ENCODE data around the gene ORC5. TPM values are rescaled to one million over a fixed set of nuclear protein-coding genes. Genes with fewer than 3 reads are reported as not detected.
"Not testable (repeated sequence)": the region's sequence is repeated elsewhere in the genome, so short reads cannot be mapped to it uniquely, and the experiment has no call there.

The ORC5 gene
- total RNA-seq, 4 donors from 2014 or later, result 18.3 to 45.3 (median 30.3) TPM

- H3K27ac ChIP-seq, result no peak overlapping the region
- ATAC-seq, result no peak
- H3K27me3 ChIP-seq, result no peaks in the 10 kb centered on the region
- no peaks in the 10 kb centered on the region for H3K9me3 ChIP-seq
- WGBS, 2 donors (ENCODE audit: low coverage in 1 of 2), result 80 to 100% methylated on average over 1 of the region's 1 CpG
- H3K4me1 ChIP-seq, result no peaks in the 10 kb centered on the region
- TF ChIP-seq CTCF (IDR thresholded peaks at IDR 0.05), result no peak
- peaks cover 0 to 69% of the 10 kb centered on the region in 2 donors for H3K36me3 ChIP-seq
- no peak overlapping the region for H3K4me3 ChIP-seq
Measured at GRCh38 chr7:104192434-104192833, 15.4 kb downstream of the ORC5 start.

GRCh38 chr7:104185346-104185745 lies 22.5 kb downstream of the ORC5 start:
- WGBS, 2 donors (ENCODE audit: low coverage in 1 of 2), result 39 to 45% methylated on average over 2 to 3 of the region's 3 CpGs
- TF ChIP-seq EP300 (IDR thresholded peaks at IDR 0.05) (no peak), POLR2AphosphoS5 (IDR thresholded peaks at IDR 0.05) (no peak), CTCF (IDR thresholded peaks at IDR 0.05) (no peak), POLR2A (IDR thresholded peaks at IDR 0.05) (no peak)

GRCh38 chr7:104179178-104179577 lies 28.6 kb downstream of the ORC5 start:
- WGBS, 2 donors (ENCODE audit: low coverage in 1 of 2), result 83 to 93% methylated on average over 2 of the region's 2 CpGs
- Histone ChIP-seq H3K4me3 (no peak overlapping the region), H3K4me1 (peaks cover 0 to 14% (median 0%) of the 10 kb centered on the region in 3 donors), H3K36me3 (peaks cover 0 to 57% of the 10 kb centered on the region in 2 donors), H3K9me3 (no peaks in the 10 kb centered on the region), H3K27me3 (no peaks in the 10 kb centered on the region), H3K27ac (no peak overlapping the region)
- no peak for TF ChIP-seq POLR2A (IDR thresholded peaks at IDR 0.05)
- TF ChIP-seq POLR2AphosphoS5 (IDR thresholded peaks at IDR 0.05), result no peak
- no peak for TF ChIP-seq CTCF (IDR thresholded peaks at IDR 0.05)
- TF ChIP-seq EP300 (IDR thresholded peaks at IDR 0.05), result no peak
- ATAC-seq, result no peak

More at GRCh38 chr7:104185346-104185745, 22.5 kb downstream of the ORC5 start:
- no peaks in the 10 kb centered on the region for H3K9me3 ChIP-seq
- no peaks in the 10 kb centered on the region for H3K27me3 ChIP-seq
- H3K27ac ChIP-seq, result no peak overlapping the region
- H3K4me3 ChIP-seq, result no peak overlapping the region
- H3K4me1 ChIP-seq, result no peaks in the 10 kb centered on the region
- peaks cover 0 to 80% of the 10 kb centered on the region in 2 donors for H3K36me3 ChIP-seq
- no peak for ATAC-seq

- Histone ChIP-seq H3K4me1 (peaks cover 0 to 14% (median 0%) of the 10 kb centered on the region in 3 donors), H3K36me3 (peaks cover 0 to 42% of the 10 kb centered on the region in 2 donors)
- H3K4me3 ChIP-seq, ATAC-seq, H3K27me3 ChIP-seq, H3K9me3 ChIP-seq, H3K27ac ChIP-seq: not testable (repeated sequence)
- WGBS, 2 donors (ENCODE audit: low coverage in 1 of 2), result 93 to 94% methylated on average over 5 of the region's 6 CpGs
Measured at GRCh38 chr7:104177565-104178083, 30.2 kb downstream of the ORC5 start.

GRCh38 chr7:104176332-104176731 lies 31.5 kb downstream of the ORC5 start:
- 63 to 70% methylated on average over 4 of the region's 4 CpGs for WGBS, 2 donors (ENCODE audit: low coverage in 1 of 2)
- Histone ChIP-seq H3K27ac (no peak overlapping the region), H3K36me3 (peaks cover 0 to 38% of the 10 kb centered on the region in 2 donors), H3K9me3 (no peaks in the 10 kb centered on the region), H3K27me3 (no peaks in the 10 kb centered on the region), H3K4me3 (no peak overlapping the region), H3K4me1 (peaks cover 0 to 14% (median 0%) of the 10 kb centered on the region in 3 donors)
- TF ChIP-seq POLR2AphosphoS5 (IDR thresholded peaks at IDR 0.05), result no peak
- ATAC-seq, result no peak

- Histone ChIP-seq H3K9me3 (no peaks in the 10 kb centered on the region), H3K4me3 (no peak overlapping the region), H3K4me1 (peaks cover 0 to 14% (median 0%) of the 10 kb centered on the region in 3 donors), H3K27me3 (no peaks in the 10 kb centered on the region), H3K36me3 (peaks cover 0 to 39% of the 10 kb centered on the region in 2 donors), H3K27ac (no peak overlapping the region)
- WGBS, 2 donors (ENCODE audit: low coverage in 1 of 2), result 9 to 13% methylated on average over 2 of the region's 2 CpGs
- TF ChIP-seq POLR2AphosphoS5 (IDR thresholded peaks at IDR 0.05), result no peak
- TF ChIP-seq EP300 (IDR thresholded peaks at IDR 0.05), result no peak
- TF ChIP-seq CTCF (IDR thresholded peaks at IDR 0.05), result no peak
- TF ChIP-seq POLR2A (IDR thresholded peaks at IDR 0.05), result no peak
- no peak for ATAC-seq
Measured at GRCh38 chr7:104175361-104175984, 32.3 kb downstream of the ORC5 start.
